HT-29 (cell line): ENCODE results near the gene EP400. TPM values are rescaled to one million over a fixed set of nuclear protein-coding genes. Genes with fewer than 3 reads are reported as not detected.
"Not testable (repeated sequence)": the region's sequence is repeated elsewhere in the genome, so short reads cannot be mapped to it uniquely, and the experiment has no call there.

Source experiments
- DNase-seq: peaks from one replicate; pipeline ENCODE4 v3.0.0-alpha.2; 2015; ENCODE audit warnings: low spot score
- total RNA-seq: library from RNA; depleted of rRNA; stranded (reverse); fragments of >200 nt; shearing (Covaris generic); gene quantifications from 2 replicates; pipeline ENCODE4 v1.2.3, GENCODE V29; 2014

EP400 gene
- total RNA-seq, 1 experiment from 2014 or later, result 12.2 TPM

GRCh38 chr12:131948166-131948712 is 1.5 kb upstream of the EP400 start:
- DNase-seq, result no peak

DNA sequence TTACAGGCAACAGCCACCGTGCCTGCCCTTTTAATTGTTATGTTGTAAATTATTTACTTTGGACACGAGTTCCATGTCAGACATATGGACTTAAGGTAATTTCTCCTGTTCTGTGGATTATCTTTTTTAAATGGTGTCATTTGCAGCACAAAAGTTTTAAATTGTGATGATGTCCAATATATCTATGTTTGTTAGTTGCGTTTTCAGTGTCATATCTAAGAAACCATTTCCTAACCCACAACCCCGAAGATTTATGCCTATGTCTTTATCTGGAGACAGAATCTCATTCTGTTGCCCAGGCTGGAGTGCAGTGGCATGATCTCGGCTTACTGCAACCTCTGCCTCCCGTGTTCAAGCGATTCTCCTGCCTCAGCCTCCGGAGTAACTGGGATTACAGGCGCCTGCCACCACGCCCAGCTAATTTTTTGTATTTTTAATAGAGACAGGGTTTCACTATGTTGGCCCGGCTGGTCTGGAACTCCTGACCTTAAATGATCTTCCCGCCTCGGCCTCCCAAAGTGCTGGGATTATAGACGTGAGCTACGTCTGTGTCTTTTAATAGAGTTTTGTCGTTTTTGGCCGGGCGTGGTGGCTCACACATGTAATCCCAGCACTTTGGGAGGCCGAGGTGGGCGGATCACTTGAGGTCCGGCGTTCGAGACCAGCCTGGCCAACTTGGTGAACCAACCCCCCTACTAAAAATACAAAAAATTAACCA is 870 bp upstream of the EP400 start:
- not testable (repeated sequence) for DNase-seq

DNA sequence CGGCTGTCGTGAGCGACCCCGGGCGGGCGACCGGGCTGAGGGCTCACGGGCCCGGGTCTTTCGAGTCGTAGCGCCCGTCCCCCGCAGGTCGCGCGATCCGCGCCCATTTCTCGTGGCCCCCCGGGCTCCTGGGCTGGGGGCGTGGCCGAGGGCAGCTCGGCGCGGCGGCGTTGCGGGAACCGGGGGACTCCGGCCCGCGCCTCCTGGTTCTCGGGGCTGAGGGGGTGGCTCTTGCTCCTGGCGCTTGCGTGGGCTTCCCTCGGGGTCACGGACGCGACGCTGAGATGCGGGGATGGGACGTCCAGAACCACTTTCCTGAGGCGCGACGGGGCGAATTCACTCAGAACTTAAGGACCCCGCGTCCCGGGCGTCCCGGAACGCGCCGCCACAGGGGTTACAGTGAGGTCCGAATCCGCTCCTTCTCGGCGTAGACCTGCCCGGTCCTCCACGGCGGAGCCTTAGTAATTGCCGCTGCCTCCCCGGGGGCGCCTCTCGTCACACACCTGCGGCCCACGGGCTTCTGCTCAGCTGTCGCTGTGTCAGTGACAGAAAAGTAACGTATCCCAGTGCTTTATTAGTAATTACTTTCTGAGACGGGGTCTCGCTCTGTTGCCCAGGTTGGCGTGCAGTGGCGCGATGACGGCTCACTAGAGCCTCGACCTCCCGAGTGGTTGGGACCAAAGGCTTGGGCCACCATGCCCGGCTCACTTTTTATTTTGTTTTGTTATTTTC is 606 bp downstream of the EP400 start:
- peak; percentile 16 for DNase-seq

- DNase-seq, result not testable (repeated sequence)
These were observed 4.1 kb downstream of the EP400 start for GRCh38 chr12:131953810-131954209.

DNA sequence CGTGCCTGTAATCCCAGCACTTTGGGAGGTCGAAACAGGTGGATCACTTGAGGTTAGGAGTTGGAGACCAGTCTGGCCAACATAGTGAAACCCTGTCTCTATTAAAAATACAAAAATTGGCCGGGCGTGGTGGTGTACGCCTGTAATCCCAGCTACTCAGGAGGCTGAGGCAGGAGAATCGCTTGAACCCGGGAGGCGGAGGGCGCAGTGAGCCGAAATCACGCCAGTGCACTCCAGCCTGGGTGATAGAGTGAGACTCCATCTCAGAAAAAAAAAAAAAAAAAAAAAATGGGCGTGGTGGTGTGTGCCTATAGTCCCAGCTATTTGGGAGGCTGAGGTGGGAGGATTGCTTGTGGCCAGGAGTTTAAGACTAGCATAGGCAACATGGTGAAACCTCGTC is 4.7 kb downstream of the EP400 start:
- not testable (repeated sequence) for DNase-seq

GRCh38 chr12:131959116-131959515 is 9.4 kb downstream of the EP400 start:
- DNase-seq, result no peak

DNA sequence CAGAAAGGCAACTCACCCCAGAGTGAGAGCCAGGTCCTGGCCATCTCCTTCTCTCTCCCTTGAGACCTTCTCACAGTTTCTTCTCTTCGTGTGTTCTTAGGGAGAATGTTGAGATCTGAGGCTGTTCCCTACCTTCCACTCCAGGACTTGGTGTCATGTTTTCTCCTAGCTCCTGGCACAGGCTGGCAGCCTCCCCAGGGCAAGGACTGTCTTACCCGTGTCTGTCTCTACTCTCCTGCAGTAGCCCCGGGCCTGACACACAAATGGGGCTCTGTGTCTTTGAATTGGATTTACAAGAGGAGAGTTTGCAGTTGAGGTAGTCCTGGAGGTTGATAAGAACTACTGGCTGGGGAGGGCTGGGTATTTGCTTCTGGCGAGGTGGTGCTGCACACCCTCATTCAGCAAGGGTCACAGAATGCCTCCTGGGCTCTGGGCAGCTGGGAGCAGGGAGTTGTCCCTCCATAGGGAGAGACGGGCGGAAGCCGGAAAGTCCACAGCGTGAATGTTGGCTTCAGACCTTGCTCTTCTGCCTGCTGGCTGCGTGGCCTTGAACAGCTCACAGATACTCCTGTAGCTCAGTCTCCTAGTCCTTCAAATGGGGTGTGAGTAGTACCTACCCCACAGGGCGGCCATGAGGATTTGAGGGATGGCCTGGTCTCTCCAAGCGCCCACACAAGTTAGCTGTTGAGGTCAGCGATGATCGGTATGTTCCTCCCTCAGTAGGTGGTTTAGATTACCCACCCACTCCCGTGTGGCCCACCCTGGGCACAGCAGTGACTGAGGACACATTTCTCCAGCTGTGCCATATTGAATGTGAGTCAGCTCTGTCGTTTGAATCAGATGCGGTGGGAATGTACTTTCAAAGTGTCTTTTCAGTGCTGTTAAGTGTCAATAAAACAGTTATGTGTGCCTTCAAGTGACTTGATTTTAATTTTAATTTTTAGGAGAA is 10.2 kb downstream of the EP400 start:
- DNase-seq, result no peak

GRCh38 chr12:131960590-131961325 is 11.0 kb downstream of the EP400 start:
- DNase-seq, result not testable (repeated sequence)

- DNase-seq, result not testable (repeated sequence)
These were observed 11.6 kb downstream of the EP400 start for GRCh38 chr12:131961328-131961727.

- no peak for DNase-seq
These were observed 12.3 kb downstream of the EP400 start for GRCh38 chr12:131962069-131962468.

- no peak for DNase-seq
These were observed 13.6 kb downstream of the EP400 start for GRCh38 chr12:131963381-131963780.

DNA sequence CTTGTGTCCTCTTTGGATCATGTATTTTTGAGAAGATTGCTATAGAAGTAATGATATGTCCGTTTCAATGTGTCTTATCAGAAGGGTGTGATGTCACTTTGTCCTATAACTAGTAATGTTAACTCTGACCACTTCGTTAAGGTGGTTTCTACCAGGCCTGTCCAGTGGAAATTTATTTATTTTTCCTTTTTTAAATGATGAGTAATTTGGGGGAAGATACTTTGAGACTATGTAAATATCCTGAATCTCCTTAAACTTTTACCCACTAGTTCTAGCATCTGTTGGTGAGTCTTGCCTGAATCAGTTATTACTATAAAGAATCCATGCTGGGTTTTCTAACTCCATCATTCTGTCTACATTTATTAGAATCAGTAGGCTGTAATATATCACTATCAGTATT is 15.3 kb downstream of the EP400 start:
- DNase-seq, result no peak

GRCh38 chr12:131971226-131971625 is 21.5 kb downstream of the EP400 start:
- no peak for DNase-seq

DNA sequence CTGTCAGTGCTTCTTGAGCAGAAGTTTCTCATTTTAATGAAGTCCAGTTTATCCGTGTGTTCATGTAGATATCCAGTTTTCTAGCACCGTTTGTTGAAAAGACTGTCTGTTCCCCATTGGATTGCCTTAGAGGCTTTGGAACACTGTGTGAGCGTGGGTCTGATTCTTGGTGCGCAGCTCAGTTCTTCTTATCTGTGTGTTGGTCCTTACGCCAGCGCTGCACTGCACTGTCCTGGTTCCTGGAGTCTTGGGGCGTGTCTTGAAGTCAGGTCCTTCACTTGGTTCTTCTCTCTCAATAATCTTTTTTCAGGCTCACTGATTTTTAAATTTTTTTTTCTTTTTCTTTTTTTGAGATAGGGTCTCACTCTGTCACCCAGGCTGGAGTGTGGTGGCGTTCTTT is 25.5 kb downstream of the EP400 start:
- DNase-seq, result no peak

DNA sequence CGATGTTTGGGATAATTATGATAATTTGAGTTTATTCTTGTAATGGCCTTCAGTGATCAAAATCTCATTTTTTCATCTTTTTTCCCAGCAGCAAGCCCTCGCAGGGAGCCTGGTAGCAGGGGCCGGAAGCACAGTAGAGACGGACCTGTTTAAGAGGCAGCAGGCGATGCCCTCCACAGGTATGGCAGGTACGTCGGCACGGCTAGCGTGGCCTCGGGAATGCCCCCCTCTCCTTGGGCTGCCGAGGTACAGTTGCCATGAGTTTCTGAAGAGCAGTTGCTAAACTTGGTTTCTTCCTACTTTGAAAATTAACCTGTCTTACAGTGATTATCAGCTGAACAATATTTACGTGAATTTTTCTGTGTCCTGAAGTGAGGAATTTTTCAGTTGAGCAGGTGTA is 29.9 kb downstream of the EP400 start:
- no peak for DNase-seq

DNA sequence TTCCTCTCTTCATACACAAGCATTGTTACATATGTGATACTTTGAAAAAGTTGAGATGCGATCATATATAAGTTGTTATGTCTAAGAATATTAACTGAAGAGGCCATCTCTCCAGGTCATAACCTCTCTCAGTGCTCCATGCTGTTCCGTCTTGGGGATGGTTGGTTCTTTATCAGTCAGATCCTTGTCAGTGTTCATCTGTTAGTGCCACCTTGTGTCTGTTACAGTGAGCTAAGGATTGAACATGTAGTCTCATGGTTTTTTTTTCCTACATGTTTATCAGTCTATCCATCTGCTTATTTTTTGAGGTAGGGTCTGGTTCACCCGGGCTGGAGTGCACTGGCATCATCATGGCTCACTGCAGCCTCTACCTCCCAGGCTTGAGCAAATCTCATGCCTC is 30.5 kb downstream of the EP400 start:
- DNase-seq, result peak; percentile 18

DNA sequence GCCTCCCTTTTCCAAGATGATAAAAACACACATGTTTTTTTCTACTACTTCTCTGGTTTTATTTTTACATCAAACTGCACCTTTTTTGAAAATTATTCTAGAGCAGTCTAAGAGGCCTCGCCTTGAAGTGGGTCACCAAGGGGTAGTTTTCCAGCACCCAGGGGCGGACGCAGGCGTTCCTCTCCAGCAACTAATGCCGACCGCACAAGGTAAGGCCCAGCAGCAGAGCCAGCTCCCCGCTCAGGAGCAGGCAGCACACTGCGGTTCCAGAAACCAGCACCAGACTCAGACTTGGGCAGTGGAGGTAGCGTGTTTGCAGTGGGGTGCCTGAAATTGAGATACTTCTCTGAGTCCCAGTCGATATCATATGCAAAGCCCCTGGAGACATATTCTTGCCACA is 31.6 kb downstream of the EP400 start:
- no peak for DNase-seq

DNA sequence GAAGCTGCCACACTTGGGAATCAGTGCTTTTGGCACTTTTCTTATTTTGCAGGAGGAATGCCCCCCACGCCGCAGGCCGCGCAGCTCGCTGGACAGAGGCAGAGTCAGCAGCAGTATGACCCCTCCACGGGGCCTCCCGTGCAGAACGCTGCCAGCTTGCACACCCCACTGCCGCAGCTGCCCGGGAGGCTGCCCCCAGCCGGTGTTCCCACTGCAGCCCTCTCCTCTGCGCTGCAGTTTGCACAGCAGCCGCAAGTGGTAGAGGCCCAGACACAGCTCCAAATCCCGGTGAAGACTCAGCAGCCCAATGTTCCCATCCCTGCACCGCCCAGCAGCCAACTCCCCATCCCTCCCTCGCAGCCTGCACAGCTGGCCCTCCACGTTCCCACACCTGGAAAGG is 32.3 kb downstream of the EP400 start:
- DNase-seq, result no peak

- no peak for DNase-seq
These were observed 33.3 kb downstream of the EP400 start for GRCh38 chr12:131983026-131983425.

GRCh38 chr12:131983554-131983953 is 33.8 kb downstream of the EP400 start:
- DNase-seq, result no peak

GRCh38 chr12:131984334-131984733 is 34.6 kb downstream of the EP400 start:
- DNase-seq, result no peak
